Activated CD8-positive, alpha-beta T cell treated with anti-CD3 and anti-CD28 coated beads for 36 hours (primary cell): ENCODE measurements around the gene CSF1. TPM values are rescaled to one million over a fixed set of nuclear protein-coding genes. Genes with fewer than 3 reads are reported as not detected.

Source experiments
- ATAC-seq: fragments of 200-7000 bp; cut with Tn5 transposase; one replicate; pipeline ENCODE4 v1.10.0; 2021; ENCODE audit warnings: mild to moderate bottlenecking, moderate library complexity
- CTCF ChIA-PET: fragments of 350-600 bp; sonication (Branson Sonifier 250); formaldehyde crosslinking; loops from one replicate; lab custom pipeline; 2021; ENCODE audit warnings: antibody characterized with exemption; lab: Charles Lee
- POLR2A ChIA-PET: fragments of 350-600 bp; sonication (Branson Sonifier 250); formaldehyde crosslinking; loops from one replicate; lab custom pipeline; 2021; ENCODE audit warnings: antibody characterized with exemption; lab: Charles Lee
- DNase-seq: peaks from one replicate; pipeline ENCODE4 v3.0.0-alpha.2; 2020
- H3K27ac Mint-ChIP-seq: one replicate; pipeline ENCODE4 v1.8.0; 2021; ENCODE audit warnings: mild to moderate bottlenecking, mixed read lengths
- H3K27me3 Mint-ChIP-seq: one replicate; pipeline ENCODE4 v1.8.0; 2021; ENCODE audit warnings: mixed read lengths
- H3K36me3 Mint-ChIP-seq: one replicate; pipeline ENCODE4 v1.8.0; 2021; ENCODE audit warnings: low read depth, mixed read lengths
- H3K4me1 Mint-ChIP-seq: one replicate; pipeline ENCODE4 v1.8.0; 2021; ENCODE audit warnings: low read depth, mixed read lengths
- H3K4me3 Mint-ChIP-seq: one replicate; pipeline ENCODE4 v1.8.0; 2021; ENCODE audit warnings: mild to moderate bottlenecking, moderate library complexity, mixed read lengths
- H3K9me3 Mint-ChIP-seq: one replicate; pipeline ENCODE4 v1.8.0; 2021; ENCODE audit warnings: mixed read lengths
- intact Hi-C: fragments of 100-400 bp; cut with micrococcal nuclease; formaldehyde crosslinking; loops from one replicate; pipeline ENCODE4 v1.10.0; 2022
- total RNA-seq, 2 experiments: library from RNA; stranded (reverse); gene quantifications; one replicate each; pipeline ENCODE4 v1.2.3, GENCODE V29; 2021
- TF ChIP-seq, protein P1 (sequence below): fragments of 200-600 bp; IDR thresholded peaks from one replicate; pipeline ENCODE4 v1.8.0; 2022; ENCODE audit warnings: antibody characterized with exemption, mild to moderate bottlenecking

Gene CSF1
- total RNA-seq, 2 experiments from 2014 or later, result 28.3 to 33.3 TPM

DNA sequence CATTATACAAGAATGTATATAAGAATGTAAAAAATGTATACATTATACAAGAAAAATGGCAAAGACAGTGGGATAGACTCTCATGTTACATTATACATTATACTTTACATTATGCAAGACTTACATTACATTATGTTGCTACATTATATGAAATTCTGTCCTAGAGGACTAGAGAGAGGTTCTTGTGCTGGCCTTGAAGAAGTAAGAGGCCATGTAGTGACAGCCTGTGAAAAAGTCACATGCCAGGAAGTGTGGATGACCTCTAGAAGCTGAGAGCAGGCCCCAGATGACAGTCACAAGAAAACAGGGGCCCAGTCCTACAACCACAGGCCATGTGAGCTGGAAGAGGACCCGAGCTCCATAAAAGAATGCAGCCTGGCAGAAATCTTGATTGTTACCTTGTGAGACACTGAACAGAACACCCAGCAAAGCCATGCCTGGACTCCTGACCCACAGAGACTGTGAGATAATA is 43.4 kb downstream of the CSF1 start:
- ChIA-PET POLR2A (no interaction called here), CTCF (interaction anchor here (1.4 kb wide), 1 partner anchor 31 kb away, joined by 5 read pairs; the partner anchor contains the start of gene AHCYL1)
- intact Hi-C loops, result no loop called here
- TF ChIP-seq, protein P1, sequence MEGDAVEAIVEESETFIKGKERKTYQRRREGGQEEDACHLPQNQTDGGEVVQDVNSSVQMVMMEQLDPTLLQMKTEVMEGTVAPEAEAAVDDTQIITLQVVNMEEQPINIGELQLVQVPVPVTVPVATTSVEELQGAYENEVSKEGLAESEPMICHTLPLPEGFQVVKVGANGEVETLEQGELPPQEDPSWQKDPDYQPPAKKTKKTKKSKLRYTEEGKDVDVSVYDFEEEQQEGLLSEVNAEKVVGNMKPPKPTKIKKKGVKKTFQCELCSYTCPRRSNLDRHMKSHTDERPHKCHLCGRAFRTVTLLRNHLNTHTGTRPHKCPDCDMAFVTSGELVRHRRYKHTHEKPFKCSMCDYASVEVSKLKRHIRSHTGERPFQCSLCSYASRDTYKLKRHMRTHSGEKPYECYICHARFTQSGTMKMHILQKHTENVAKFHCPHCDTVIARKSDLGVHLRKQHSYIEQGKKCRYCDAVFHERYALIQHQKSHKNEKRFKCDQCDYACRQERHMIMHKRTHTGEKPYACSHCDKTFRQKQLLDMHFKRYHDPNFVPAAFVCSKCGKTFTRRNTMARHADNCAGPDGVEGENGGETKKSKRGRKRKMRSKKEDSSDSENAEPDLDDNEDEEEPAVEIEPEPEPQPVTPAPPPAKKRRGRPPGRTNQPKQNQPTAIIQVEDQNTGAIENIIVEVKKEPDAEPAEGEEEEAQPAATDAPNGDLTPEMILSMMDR, result no peak
- H3K27ac Mint-ChIP-seq, result no peak overlapping the region
- H3K9me3 Mint-ChIP-seq, result no peaks in the 10 kb centered on the region
- no peak for DNase-seq
- peaks cover 4% of the 10 kb centered on the region for H3K27me3 Mint-ChIP-seq
- H3K36me3 Mint-ChIP-seq, result no peaks in the 10 kb centered on the region
- H3K4me3 Mint-ChIP-seq, result no peak overlapping the region
- no peak for ATAC-seq
- no peaks in the 10 kb centered on the region for H3K4me1 Mint-ChIP-seq

DNA sequence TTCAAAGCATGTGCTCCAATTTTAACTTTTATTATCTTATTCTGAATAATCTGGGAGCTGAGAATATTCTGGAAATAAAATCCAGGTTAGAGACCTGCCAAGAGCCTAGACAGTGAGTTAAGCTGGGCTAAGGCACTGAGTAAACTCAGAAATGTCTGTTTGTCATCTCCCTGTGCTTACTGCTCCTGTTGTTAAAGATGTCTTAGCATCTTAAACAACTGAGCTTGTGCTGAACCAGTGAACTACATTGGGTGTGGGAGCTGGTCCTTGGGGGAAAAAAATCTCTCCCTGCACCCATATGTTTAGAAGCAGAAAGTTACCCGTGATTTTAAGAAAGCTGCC is 49.0 kb downstream of the CSF1 start:
- Mint-ChIP-seq H3K4me3 (no peak overlapping the region), H3K27ac (no peak overlapping the region), H3K9me3 (no peaks in the 10 kb centered on the region), H3K27me3 (peaks cover 7% of the 10 kb centered on the region), H3K4me1 (no peaks in the 10 kb centered on the region), H3K36me3 (no peaks in the 10 kb centered on the region)
- ATAC-seq (no peak), DNase-seq (no peak)
- intact Hi-C loops, result no loop called here
- TF ChIP-seq, protein P1, result no peak
- ChIA-PET CTCF (interaction anchor here (1.0 to 5.5 kb wide), 7 partner anchors 25 to 469 kb away, joined by 3 to 39 read pairs (median 3); partner anchors contain the start of gene AHCYL1), POLR2A (interaction anchor here (1.3 kb wide), 1 partner anchor 10 kb away, joined by 4 read pairs; no protein-coding TSS in a partner anchor)

DNA sequence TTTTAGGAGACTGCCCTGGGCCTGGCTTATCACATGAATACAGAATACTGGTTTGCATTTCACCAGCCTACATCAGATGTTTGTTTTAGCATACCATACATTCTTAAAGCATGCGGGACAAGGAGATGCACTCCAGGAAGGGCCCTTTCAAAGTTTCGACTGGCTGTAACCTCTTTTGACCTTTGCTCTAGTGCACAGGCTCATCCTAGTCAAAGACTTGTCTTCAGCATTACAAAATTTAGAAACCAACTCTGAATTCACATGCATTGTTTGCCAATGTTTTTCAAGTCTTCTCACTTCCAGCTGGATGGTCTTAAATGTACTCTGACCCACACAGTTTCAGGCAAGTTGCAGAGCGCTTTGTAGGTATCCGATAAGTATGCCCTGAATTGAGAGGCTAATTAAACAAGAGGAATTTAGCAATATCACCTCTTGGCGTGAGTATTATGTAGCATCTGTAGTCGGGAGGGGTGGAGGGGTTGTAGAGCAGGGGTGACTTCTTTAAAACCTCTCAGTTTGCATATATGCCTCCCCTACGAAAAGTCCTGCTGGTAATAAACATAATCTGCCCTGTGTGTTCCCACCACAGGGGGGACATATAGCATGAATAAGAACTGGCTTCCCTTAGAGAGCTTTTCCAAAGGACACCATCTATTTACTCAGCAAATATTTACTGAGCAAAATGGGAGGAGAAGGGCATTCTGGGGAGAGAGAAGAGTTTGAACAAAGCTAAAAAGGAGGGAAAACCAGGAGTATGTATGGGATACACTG is 49.5 kb downstream of the CSF1 start:
- Mint-ChIP-seq H3K9me3 (peaks cover 3% of the 10 kb centered on the region), H3K27me3 (peaks cover 7% of the 10 kb centered on the region), H3K36me3 (no peaks in the 10 kb centered on the region), H3K4me3 (no peak overlapping the region), H3K27ac (no peak overlapping the region), H3K4me1 (no peaks in the 10 kb centered on the region)
- no peak for ATAC-seq
- POLR2A ChIA-PET, result interaction anchor here (1.1 to 1.3 kb wide), 2 partner anchors 10 to 46 kb away, joined by 3 to 4 read pairs; no protein-coding TSS in a partner anchor
- CTCF ChIA-PET, result interaction anchor here (1.0 to 5.5 kb wide), 8 partner anchors 21 to 470 kb away, joined by 3 to 39 read pairs (median 3); partner anchors contain the start of gene AHCYL1
- TF ChIP-seq, protein P1, result no peak
- DNase-seq, result no peak
- intact Hi-C loops, result no loop called here

DNA sequence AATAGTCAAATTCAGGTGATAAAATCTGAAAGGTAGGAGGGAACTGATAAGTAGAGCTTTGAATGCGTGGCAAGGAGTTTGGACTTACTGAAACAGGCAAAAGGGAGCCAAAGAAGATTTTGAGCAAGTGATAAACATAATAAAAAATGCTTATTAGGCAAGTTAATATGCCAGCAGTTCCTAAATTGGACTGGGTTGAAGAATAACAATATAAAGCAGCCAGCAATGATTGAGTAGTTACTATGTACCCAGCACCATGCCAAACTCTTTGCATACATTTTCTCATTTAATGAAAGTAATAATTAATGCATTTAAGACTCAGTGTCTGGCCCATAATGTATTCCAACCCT is 50.1 kb downstream of the CSF1 start:
- intact Hi-C loops, result no loop called here
- Mint-ChIP-seq H3K36me3 (no peaks in the 10 kb centered on the region), H3K4me3 (no peak overlapping the region), H3K9me3 (peaks cover 6% of the 10 kb centered on the region), H3K27me3 (peaks cover 7% of the 10 kb centered on the region), H3K27ac (no peak overlapping the region), H3K4me1 (no peaks in the 10 kb centered on the region)
- DNase-seq, result no peak
- POLR2A ChIA-PET, result interaction anchor here (1.1 to 1.3 kb wide), 2 partner anchors 11 to 47 kb away, joined by 3 to 4 read pairs; no protein-coding TSS in a partner anchor
- CTCF ChIA-PET, result interaction anchor here (1.1 to 5.5 kb wide), 5 partner anchors 20 to 470 kb away, joined by 3 to 39 read pairs (median 3); partner anchors contain the start of gene AHCYL1
- TF ChIP-seq, protein P1, result no peak
- no peak for ATAC-seq

DNA sequence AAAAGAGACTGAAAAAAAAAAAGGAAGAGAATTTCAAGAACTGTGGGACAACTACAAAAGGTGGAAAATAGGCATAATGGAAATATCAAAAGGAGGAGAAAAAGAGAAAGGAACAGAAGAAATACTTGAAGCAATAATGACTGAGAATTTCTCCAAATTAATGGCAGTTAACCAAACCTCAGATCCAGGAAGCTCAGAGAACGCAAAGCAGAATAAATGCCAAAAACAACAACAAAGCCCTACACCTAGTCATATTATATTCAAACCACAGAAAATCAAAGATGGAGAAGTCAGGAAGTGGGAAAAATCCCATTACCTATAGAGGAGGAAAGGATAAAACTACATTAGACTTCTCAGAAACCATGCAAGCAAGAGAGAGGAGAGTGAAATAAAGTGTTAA is 53.2 kb downstream of the CSF1 start:
- intact Hi-C loops, result no loop called here
- ChIA-PET CTCF (no interaction called here), POLR2A (no interaction called here)
- Mint-ChIP-seq H3K36me3 (no peaks in the 10 kb centered on the region), H3K9me3 (peaks cover 6% of the 10 kb centered on the region), H3K4me1 (no peaks in the 10 kb centered on the region), H3K27ac (no peak overlapping the region), H3K27me3 (peaks cover 3% of the 10 kb centered on the region), H3K4me3 (no peak overlapping the region)
- TF ChIP-seq, protein P1, result no peak
- DNase-seq, result no peak
- no peak for ATAC-seq
